ENCODE results near the gene SCN3B.

Gene SCN3B

GRCh38 chr11:123580557-123581275 lies 73.7 kb downstream of the SCN3B start:
- Histone ChIP-seq H3K4me3 (ENCODE audit: insufficient read depth, low read depth, low read length) (no peak overlapping the region), H3K27me3 (ENCODE audit: control insufficient read depth, insufficient read depth, low read length, poor library complexity, severe bottlenecking) (no peaks in the 10 kb centered on the region), H3K27ac (ENCODE audit: insufficient read depth, low read depth, low read length, poor library complexity, severe bottlenecking) (no peak overlapping the region), H3K4me1 (ENCODE audit: control insufficient read depth, insufficient read depth, low read length) (peaks cover 28% of the 10 kb centered on the region), H3K36me3 (ENCODE audit: control insufficient read depth, insufficient read depth, low read length) (no peaks in the 10 kb centered on the region), H3K9me3 (ENCODE audit: control insufficient read depth, low read length) (no peaks in the 10 kb centered on the region)
- 17% methylated on average over 25 of the region's 25 CpGs for WGBS, 2 experiments

GRCh38 chr11:123580137-123580536 lies 74.3 kb downstream of the SCN3B start:
- Histone ChIP-seq H3K9me3 (ENCODE audit: control insufficient read depth, low read length) (no peaks in the 10 kb centered on the region), H3K4me1 (ENCODE audit: control insufficient read depth, insufficient read depth, low read length) (peaks cover 25% of the 10 kb centered on the region), H3K36me3 (ENCODE audit: control insufficient read depth, insufficient read depth, low read length) (no peaks in the 10 kb centered on the region), H3K4me3 (ENCODE audit: insufficient read depth, low read depth, low read length) (no peak overlapping the region), H3K27me3 (ENCODE audit: control insufficient read depth, insufficient read depth, low read length, poor library complexity, severe bottlenecking) (no peaks in the 10 kb centered on the region), H3K27ac (ENCODE audit: insufficient read depth, low read depth, low read length, poor library complexity, severe bottlenecking) (no peak overlapping the region)
- WGBS, 2 experiments: 92 to 93% methylated on average over 6 of the region's 6 CpGs

- Histone ChIP-seq H3K36me3 (ENCODE audit: control insufficient read depth, insufficient read depth, low read length) (no peaks in the 10 kb centered on the region), H3K27ac (ENCODE audit: insufficient read depth, low read depth, low read length, poor library complexity, severe bottlenecking) (no peak overlapping the region), H3K4me1 (ENCODE audit: control insufficient read depth, insufficient read depth, low read length) (peaks cover 18% of the 10 kb centered on the region), H3K4me3 (ENCODE audit: insufficient read depth, low read depth, low read length) (no peak overlapping the region), H3K9me3 (ENCODE audit: control insufficient read depth, low read length) (no peaks in the 10 kb centered on the region), H3K27me3 (ENCODE audit: control insufficient read depth, insufficient read depth, low read length, poor library complexity, severe bottlenecking) (no peaks in the 10 kb centered on the region)
- WGBS, 2 experiments: 95 to 96% methylated on average over 5 of the region's 5 CpGs
Observed at GRCh38 chr11:123579482-123579812, 75.0 kb downstream of the SCN3B start.
